GM13977 (cell line): ENCODE results near the gene NUP50.

ENCODE experiments used
- DNase-seq: peaks from one replicate; pipeline ENCODE4 v3.0.0; 2012; ENCODE audit warnings: low spot score
- in situ Hi-C: fragments of 300-500 bp; cut with MboI; formaldehyde crosslinking; loops from one replicate; pipeline ENCODE4 v1.12.0; 2022; ENCODE audit warnings: low sequenced_read_pairs, low pct_unique_long_range_greater_than_20kb, mixed read lengths, inconsistent platforms; ENCODE audit not compliant: unreplicated experiment
- TF ChIP-seq, protein P1 (sequence below): IDR thresholded peaks from 2 replicates; pipeline ENCODE4 v1.5.1; 2012; ENCODE audit warnings: mild to moderate bottlenecking, control low read depth; ENCODE audit not compliant: insufficient read depth; ENCODE audit errors: extremely low read depth, missing control alignments

Gene NUP50

DNA sequence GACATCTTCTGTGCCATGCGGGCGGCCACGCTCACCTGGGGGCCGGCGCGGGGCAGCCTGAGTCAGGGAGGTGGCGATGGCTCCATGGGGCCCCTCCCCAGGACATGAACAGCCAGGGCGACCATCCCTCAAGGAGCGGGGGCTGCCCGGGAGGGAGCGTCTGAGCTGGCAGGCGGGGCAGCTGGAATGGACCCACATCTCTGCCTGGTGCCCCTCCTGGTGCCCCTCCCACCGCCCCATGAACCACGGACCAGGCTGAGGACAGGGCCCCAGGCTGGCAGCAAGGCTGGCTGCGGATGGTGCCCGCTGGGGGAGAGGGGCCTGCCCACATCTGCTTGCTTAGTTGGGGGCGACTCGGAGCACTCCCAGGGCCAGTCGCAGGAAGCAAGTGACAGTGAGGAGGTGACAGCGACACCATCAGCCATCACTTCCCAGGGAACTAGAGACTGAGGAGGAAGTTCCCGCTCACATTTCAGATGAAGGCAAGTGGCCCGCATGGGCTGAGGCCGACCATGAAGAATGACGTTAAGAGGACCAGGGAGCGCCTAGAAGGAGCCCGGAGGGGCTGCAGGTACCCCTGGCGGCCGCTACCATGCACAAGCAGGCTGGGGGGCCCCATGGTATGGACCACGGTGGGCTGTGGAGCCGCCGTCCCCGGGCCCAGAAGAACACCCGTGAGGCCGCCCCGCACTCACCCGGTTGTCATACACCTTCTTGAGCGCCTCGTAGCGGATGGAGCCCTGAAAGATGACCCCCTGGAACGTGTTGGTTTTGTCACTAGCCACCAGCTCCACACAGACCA lies 39.6 kb downstream of the NUP50 start:
- in situ Hi-C loops = no loop called here
- TF ChIP-seq, protein P1, sequence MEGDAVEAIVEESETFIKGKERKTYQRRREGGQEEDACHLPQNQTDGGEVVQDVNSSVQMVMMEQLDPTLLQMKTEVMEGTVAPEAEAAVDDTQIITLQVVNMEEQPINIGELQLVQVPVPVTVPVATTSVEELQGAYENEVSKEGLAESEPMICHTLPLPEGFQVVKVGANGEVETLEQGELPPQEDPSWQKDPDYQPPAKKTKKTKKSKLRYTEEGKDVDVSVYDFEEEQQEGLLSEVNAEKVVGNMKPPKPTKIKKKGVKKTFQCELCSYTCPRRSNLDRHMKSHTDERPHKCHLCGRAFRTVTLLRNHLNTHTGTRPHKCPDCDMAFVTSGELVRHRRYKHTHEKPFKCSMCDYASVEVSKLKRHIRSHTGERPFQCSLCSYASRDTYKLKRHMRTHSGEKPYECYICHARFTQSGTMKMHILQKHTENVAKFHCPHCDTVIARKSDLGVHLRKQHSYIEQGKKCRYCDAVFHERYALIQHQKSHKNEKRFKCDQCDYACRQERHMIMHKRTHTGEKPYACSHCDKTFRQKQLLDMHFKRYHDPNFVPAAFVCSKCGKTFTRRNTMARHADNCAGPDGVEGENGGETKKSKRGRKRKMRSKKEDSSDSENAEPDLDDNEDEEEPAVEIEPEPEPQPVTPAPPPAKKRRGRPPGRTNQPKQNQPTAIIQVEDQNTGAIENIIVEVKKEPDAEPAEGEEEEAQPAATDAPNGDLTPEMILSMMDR = no peak
- no peak for DNase-seq

DNA sequence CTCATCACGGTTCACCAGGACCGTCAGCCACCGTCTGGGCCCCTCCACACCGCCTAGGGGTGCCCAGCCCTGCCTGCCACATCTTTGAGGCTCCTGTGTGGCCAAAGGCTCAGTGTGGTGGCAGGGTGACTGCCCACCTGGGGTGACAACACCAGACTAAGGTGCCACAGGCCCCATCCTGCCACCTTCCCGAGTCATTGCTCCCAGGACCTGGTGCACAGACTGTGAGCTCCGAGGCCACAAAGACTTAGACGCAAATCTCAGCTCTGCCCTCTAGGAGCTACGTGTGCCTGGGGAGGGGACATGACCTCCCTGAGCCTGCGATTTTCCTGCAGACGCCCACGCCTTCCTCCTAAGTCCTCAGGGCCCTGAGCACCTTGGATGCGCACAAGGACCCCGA lies 40.5 kb downstream of the NUP50 start:
- in situ Hi-C loops = no loop called here
- TF ChIP-seq, protein P1 = no peak
- DNase-seq = no peak

DNA sequence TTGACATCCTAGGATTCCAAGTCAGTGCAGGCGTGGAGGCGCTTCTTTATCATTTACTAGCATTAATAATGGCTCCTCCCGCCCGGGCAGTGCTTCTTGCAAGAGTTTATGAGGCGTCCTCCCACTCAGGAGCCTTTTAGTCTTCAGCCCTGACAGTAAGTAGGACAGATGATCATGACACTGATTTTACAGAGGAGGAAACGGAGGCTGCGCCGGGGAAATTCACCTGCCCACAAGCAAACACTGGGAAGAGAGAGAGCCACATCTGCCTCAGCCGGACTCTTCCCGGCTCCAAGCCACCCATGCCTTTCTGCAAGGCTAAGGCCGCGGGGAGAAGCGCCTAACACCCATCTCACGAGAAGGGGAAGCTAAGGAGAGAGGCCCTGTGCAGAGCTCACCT lies 41.1 kb downstream of the NUP50 start:
- in situ Hi-C loops = no loop called here

DNA sequence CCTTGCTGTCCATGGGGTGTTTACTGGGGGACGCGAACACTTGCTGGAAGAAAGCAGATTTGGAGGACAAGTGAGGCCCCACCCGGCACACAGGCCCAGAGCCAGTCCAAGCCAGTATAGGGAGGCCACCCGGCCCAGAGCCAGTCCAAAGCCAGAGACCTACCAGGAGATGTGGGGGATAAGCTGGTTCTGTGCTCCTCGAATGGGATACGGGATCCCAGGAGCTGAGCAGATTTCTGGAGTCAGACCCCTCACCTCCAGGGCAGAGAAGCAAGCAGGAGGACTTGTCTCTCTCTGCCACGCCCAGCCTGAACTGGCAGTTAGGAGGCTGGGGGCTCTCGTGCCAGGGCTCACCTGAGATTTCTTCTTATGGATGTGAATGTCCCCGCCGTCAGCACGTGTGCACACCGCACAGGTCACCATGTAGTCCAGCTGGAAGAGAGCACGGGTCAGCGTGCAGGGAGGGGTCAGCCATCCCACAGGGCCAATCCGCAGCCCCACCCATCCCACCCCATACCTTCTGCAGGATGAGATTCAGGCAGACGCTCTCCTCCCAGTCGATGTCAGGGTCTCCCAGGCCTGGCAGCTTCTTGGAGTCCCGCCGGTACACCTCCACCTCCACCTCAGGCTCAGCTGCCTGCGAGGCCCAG lies 41.7 kb downstream of the NUP50 start:
- TF ChIP-seq, protein P1 = no peak
- in situ Hi-C loops = no loop called here
- no peak for DNase-seq

More for the DNA sequence above, 41.1 kb downstream of the NUP50 start:
- TF ChIP-seq, protein P1 = no peak
- DNase-seq = no peak

DNA sequence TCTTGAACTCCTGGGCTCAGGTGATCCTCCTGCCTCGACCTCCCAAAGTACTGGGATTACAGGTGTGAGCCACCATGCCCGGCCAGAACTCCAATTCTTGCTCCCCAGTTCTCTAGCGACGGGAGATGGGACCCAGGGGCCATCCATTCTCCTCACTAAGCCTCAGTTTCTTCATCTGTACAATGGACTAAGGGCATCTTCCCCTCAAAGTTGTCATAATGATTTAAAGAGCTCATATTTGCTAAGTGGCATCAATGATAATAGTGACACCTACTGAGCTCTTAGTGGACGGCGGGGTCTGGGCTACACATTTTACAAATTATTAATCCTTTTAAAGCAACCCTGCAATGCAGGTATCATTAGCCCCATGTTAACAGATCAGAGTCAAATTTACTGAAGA lies 42.5 kb downstream of the NUP50 start:
- in situ Hi-C loops = no loop called here
- TF ChIP-seq, protein P1 = no peak
- no peak for DNase-seq

DNA sequence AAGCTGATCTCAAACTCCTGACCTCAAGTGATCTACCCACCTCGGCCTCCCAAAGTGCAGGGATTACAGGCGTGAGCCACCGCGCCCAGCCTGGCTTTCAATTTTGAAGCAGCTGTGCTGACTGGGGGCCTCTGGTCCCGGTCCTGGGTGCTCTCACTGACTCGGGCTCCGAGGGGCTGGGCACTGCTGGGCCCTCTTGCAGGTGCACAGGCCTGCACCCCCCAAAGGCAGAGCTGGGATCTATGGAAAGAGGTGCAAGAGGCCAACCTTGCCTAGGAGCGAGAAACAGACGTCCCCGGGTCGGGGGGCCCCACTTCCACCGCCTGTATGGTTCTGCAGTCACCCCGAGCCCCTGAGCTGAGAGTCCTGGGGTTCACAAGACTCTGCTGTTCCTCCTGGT lies 43.8 kb downstream of the NUP50 start:
- TF ChIP-seq, protein P1 = no peak
- in situ Hi-C loops = no loop called here
- no peak for DNase-seq
